Inflammatory macrophage treated with lipopolysaccharide for 4 hours (primary cell): Measurements from ENCODE around the gene LAMC1.

Source experiments
- DNase-seq: peaks from one replicate; pipeline ENCODE4 v3.0.0-alpha.2; 2020

LAMC1 gene

DNA sequence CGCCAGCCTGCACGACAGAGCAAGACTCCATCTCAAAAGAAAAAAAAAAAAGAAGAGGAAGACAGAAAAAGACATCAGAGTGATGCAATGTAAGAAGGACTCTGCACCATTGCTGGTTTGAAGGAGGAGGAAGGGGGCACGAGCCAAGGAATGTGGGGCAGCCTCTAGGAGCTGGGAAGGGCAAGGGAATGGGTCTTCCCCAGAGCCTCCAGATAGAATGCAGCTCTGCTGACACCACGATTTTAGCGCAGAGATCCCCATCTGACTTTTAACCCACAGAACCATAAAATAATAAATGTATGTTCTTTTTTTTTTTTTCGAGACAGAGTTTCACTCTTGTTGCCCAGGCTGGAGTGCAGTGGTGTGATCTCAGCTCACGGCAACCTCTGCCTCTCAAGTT lies 129.0 kb downstream of the LAMC1 start:
- DNase-seq = no peak

DNA sequence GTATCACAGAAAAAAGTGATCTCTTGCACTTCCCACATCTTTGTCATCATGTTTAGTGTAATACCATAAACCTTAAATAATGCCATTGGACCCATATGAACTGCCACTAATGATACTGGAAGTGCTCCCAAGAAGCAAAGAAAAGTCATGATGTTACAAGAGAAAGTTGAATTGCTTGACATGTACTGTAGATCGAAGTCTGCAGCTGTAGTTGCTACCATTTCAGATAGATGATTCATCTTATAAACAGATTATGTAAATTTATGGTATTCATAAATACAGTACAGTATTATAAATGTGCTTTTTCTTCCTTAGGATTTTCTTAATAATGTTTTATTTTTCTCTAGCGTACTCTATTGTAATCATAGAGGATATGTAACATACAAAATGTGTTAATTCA lies 132.7 kb downstream of the LAMC1 start:
- DNase-seq = no peak

DNA sequence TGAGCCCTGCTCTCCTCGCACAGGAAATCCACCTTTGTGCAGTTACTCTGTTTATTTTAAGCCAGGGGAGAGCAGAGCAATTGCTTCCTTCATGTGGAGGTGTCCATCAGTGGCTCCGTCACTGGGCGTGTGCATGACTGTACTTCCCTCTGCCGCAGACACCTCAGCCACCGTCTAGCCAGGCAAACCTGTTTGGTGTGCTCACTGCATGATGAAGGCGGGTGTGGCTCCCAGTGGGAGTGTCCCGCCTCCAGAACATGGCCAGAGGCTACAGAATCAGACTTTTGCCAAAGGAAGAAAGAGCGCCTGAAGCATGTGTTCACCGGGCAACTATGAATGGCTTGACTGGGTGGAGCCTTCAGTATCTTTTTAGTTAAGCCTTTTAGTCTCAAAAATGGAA lies 136.7 kb downstream of the LAMC1 start:
- no peak for DNase-seq

DNA sequence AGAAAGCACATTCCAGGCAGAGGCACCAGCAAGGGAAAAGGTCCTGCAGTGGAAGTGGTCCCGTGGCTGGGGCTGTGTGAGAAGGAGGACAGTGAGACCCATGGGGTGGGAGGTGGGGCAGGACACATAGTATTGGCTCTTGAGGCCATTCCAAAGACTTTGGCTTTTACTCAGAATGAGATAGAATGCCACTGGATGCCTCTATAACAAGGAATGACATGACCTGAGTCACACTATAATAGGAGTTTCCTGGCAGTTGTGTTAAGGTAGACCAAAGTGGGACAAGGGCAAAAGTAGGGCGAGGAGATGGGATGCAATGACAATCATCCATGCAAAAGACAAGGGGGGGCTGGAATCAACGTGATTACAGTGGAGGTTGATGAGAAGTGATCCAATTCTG lies 138.2 kb downstream of the LAMC1 start:
- no peak for DNase-seq

DNA sequence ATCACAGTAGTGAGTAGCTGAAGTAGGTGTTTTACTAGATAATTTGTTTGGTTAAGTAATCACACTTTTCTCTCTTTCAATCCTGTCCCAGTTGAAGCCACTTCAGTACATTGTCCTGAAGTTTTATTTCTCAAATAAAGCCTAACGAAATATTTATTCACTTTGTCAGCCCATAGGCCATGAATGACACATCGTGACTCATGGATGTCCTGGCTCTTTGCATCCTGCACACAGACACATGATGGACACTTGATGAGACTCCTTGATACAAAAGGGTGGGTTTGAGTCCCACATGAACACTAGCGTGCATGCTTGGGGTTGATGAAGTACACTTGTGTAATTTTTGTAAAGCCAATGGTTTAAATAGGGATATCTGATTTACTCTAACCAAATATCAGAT lies 140.1 kb downstream of the LAMC1 start:
- DNase-seq = no peak

DNA sequence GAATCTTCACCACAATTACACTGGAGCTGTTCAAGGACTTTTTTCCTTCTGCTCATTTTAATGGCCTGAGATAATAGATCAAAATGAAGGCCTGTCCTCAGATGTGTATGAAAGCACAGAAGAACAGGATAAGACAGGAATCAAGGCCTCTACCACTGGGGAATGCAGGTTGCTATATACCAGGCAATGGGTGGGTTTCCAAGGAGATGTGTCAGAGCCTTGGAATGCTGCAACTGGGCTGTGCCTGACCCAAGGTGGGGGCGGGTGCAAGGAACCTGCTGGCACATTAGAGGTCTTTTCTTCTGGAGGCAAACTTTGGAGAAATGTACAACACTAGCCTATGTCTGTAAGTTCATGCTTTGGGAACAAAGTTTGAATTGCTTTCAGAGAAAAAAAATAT lies 141.1 kb downstream of the LAMC1 start:
- no peak for DNase-seq

DNA sequence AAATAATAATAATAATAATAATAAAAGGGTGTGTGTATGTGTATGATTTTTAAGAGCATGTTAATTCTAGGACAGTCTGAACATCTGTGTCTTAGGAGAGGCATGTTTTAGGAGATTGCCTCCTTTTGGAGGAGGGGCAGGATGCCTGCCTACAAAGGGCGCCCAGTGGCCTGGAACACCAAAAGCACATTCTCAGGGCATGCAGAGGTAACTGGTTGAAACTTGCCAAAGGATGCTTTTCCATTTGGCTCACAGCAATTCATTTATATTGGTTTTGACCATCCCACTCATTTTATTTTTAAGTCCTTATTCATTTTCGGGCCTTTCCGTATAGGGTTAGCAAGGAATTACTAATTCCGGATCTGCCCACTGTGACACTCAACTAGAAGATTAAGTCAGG lies 141.7 kb downstream of the LAMC1 start:
- DNase-seq = no peak

DNA sequence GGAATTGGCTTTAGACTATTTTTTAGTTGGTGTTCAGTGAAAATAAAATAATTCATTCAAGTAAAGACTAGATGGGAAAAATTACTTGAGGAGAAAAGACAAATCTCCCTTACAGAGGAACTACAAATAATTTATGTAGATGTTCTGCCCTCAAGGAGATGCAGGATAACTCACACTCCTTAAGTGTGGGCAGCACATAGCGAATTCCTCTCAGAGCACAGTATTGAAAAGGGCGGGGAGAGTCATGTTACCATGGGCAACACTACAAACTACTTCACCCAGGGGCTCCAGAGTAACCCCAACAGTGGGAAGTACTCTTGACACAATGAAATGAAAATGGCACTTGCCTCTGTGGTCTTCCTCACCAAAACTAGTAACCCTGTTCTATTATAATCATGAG lies 142.2 kb downstream of the LAMC1 start:
- DNase-seq = no peak

DNA sequence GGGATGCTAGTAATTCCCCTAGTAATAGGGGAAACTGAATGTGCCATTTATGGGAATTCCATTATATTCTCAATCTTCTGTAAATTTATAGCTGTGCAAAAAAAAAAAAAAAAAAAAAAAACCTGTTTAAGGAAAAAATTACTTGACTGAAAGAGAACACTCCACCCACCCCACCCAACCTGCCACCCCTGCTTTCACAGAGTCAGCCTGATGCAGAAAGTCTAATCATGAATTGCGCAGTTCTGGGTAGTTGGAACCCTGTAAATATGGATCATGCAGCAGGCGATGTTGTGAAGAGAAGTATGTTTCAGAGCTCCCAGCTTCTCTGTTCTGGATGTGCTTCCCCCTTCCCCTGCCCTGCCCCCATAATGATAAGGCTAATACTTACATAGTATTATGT lies 143.2 kb downstream of the LAMC1 start:
- DNase-seq = no peak

DNA sequence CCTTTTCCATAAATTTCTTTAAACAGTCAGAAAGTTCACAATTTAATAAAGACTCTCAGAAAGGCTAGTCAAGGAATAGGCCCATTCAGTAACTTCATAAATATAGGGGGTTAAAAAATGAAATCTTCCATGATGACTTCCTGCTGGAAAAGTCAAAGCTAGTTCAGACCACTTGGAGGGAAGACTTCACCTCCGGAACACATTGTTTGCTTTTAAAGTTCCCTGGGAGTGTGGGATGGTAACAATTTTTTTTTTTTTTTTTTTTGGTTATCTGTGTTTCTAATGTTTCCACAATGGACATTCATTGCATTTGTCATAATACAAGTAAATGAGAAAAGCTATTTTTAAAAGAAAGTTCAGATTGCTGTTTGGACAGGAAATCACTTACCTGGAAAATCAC lies 144.5 kb downstream of the LAMC1 start:
- no peak for DNase-seq

DNA sequence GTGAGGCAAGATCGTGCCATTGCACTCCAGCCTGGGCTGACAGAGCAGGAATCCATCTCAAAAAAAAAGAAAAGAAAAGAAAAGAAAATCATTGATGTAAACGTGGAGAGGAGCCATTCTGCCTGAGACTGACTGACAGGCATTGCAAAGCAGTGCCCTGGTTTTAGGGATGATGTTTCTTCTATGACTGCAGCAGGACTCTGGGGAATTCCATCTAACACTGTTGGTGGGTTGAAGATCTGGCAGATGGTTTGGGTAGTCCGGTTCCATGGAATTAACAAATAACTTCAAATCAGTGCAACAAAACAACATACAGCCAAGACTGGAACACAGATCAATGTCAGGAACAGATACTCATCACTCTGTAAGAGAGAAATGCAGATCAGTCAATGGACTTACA lies 145.1 kb downstream of the LAMC1 start:
- DNase-seq = no peak

DNA sequence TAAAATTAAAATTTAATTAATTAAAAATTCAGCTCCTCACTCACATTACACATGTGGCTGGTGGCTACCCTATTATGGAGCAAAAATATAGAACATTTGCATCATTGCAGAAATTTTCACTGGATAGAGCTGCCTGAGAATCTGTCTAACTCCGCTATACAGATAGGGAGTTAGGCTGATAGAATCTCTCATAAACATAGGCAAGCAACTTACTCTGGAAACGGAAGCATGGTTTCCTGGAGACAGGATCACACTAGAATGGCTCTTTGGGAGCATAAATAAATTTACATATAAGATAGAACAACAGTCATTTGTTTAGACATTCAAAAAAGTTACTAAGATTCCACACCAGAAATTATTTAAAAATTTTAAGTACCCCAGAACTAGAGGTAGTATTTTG lies 150.6 kb downstream of the LAMC1 start:
- DNase-seq = no peak

DNA sequence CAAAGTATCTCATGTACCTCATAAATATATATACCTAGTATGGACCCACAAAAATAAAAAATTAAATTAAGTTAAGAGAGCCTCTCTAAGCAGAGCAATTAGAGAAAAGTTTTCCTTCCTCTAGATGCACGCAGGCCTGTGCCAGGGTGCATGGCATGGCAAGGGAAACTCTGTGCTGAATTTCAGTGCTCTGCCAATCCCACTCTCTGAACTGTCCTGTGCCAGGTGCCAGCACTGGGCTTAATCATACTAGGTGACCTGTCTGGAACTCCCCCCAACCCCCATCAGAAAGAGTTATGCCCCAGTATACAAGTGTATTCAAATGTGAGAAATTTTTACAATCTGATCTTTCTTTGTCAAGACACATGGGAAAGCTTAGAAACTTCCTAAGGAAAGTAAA lies 152.4 kb downstream of the LAMC1 start:
- DNase-seq = no peak

DNA sequence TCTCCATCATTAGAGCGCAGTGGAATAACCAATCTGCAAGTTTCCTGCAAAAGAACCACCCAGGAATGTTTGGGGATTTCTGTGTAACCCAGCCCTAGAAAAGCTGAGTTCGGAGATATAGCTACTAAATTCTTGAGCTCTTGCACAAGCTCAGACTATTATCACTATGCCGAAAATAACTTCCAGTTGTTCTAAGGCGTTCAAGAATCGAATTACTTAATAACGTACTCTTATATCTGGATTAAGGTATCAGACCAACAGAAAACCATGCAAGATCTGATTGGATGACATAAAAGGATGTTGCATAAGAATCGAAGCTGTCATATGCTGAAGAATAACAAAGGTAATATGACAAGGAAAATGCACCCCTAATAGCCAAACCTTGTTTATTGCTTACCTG lies 155.3 kb downstream of the LAMC1 start:
- DNase-seq = no peak

DNA sequence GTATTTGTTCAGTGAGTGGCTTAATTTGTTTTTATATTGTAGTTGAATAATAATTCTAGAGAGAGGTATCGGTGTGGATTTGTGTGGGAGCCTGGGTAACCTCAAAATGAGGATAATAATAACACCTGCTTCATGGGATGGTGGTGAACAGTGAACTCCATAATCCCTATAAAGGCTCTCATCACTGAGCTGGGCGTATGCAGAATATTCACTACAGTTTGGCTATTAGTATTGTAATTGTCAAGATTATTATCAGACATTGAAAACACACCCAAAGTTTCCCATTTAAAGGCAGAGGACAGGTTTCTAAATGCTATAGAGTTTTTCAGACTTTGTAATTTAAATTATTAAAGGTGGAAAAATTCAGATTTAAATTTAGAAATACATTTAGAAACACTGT lies 155.8 kb downstream of the LAMC1 start:
- DNase-seq = no peak

DNA sequence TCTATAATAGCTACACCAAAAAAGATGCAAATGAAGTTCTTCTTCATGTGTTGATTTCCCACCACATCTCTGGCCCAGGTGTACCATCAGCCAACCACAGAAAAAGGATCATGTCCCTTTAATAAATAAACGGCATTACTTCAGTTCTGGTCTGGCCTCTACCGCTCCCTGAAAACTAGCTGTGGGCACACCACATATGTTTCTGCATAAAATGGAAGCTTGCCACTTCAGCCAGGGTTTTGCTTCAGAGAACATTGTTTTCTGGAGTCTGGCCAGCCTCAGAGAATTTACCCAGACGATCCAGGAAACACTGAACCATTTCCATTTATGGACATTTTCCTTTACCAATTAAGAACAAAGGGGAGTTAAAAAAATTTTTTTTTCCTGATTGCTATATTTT lies 157.0 kb downstream of the LAMC1 start:
- DNase-seq = no peak

DNA sequence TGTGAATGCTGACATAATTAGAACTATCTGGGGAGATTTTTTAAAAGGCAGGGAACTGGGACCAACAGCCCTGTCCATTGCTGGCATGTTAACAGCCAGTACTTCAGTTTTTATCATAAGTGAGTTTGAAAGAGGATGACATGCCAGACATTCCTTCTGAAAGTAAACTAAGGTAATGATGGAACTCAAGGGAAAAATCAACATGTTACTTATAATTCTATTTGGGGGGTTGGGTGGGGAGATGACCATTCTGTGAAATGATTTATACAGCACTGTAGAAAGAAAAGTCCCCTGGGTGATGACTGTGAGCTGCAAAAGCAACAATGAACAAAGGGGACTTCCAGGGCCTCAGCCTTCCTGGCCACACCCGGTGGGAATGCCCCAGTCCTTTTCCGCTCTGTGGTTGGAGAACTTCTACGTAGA lies 157.4 kb downstream of the LAMC1 start:
- peak; percentile 45 for DNase-seq

DNA sequence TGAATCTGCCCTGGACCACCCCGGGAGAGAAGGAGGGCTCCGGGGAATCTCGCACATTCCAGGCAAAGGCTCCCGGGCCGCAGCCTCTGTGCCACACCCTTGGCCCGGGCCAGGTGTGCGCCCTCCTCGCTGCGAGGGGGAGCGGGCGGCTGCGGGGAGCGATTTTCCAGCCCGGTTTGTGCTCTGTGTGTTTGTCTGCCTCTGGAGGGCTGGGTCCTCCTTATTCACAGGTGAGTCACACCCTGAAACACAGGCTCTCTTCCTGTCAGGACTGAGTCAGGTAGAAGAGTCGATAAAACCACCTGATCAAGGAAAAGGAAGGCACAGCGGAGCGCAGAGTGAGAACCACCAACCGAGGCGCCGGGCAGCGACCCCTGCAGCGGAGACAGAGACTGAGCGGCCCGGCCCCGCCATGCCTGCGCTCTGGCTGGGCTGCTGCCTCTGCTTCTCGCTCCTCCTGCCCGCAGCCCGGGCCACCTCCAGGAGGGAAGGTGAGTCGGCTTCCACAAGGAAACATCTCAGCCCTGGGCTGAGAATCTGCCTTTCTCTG lies 162.8 kb downstream of the LAMC1 start, which contains the start of gene LAMC2:
TSS of gene LAMC2 (plus strand) at position 324 of the 550 bp plus-strand sequence. CDS start at position 413, 89 bp downstream.
- no peak for DNase-seq

DNA sequence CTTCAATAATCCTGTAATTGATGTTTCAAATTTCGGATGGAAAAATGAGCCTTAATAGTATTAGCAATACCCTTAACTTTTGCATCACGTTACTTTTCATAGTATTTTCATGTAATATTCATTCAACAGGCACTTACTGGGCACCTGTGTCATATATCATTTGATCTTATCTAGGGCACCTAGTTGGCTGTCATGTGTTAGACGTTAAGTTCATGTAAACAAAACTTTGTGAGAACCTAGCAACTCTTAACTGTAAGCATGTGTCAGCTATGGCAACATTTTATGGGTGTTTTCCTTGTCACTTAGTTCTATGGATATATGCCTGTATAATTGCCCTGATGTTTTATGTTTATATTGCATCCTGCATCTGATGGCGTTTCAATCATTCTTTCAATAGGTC lies 163.6 kb downstream of the LAMC1 start:
- no peak for DNase-seq

DNA sequence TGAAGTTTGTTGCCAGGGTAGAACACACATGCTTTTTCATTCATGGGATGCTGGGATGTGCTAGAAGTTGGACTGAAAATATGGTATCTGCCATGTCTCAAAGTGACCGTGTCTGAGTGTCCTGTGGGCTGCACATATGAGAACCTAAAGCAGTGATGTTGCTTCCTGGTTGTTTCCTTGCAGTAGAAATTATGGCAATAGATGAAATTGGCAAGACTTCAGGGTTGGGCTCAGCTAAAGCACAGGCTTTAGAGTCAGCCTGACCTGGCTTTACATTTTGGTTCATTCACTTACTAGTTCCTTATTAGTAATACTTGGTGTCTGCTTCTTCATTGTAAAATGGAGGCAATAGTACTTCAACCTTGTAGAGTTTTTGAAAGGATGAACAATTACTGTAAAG lies 165.0 kb downstream of the LAMC1 start:
- DNase-seq = no peak

DNA sequence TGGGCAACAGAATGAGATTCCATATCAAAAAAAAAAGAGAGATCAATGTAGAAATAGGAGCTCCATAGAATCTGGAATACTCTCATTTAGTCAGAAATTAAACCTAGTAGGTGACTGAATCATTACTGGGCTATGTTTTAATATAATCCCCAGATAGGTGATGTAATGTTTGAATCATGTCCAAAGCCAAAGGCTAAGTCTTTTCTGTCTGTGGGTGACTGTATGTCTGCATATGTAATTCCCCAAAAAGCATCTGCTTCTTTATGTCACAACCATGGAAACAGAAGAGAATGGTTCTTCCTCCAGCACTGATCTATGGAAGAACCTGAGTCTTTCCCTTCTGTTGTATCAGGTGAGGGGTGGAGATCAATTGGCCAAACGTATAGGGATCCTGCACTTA lies 168.6 kb downstream of the LAMC1 start:
- no peak for DNase-seq

DNA sequence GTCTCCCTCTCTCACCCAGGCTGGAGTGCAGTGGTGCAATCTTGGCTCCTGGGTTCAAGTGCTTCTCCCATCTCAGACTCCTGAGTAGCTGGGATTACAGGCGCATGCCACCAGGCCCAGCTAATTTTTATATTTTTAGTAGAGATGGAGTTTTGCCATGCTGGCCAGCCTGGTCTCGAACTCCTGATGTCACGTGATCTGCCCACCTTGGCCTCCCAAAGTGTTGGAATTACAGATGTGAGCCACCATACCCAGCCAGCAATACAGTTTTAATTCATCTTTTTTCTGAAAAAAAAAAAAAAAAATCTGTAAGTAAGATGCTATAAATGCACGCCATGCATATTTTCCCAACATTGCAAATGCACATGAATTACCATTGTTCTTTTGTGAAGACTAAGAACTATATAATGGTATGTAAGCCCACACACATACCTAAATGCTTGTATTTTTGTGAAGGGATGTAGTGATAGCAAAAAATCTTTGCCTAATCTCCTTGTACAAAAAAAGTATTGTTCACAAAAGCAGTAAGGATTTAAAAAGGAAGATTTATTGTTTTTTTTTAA lies 170.8 kb downstream of the LAMC1 start:
- DNase-seq = no peak

DNA sequence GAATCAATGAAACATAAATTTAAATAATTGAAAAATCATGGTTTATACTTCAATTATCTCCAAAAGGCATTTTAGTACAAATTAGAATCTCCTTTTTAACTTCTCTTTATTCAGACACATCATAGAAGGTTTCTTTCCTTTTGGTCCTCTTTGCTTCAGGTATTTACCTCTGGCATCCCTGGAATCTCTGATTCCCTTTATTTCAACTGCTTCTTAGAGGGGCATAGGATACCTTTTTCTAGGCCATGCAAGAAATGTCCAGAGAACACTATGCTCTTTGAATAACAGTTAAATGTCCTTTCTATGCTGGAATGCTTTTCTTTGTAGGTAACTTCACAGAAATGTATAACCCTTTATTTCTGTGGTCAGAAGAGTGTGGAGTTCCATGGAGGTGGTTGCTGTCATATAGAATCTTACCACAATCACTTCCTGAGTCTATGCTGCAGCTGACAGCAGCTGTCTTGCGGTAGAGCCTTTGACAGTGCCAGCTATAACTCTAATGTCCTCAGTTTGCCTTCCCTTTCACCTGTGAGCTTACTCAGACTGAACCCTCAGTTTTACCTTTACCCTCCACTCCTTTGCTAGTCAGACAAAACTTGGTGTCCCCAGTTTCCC lies 171.4 kb downstream of the LAMC1 start:
- no peak for DNase-seq

DNA sequence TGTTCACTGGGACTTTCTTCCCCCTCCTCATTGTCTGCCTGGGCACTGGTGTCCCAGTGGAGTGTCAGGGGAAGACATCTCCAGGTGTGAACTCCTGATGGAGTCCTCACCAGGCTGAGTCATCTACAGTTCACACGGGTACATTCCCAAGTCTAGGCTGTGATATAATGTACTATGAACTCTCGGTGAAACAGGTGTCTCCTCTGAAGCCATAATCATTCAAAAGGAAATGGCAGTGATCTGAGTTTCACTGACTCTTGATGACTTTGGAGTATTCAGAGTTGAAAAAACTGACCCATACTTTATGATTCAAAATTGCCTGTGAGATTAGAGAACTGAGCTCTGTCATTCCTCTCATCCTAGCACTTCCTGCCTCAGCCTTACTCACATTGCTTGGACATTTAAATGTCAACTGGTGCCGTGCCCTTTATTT lies 171.9 kb downstream of the LAMC1 start:
- DNase-seq = no peak
